Fibroblast of lung (primary cell): ENCODE results near the gene RPL22L1.

Source experiments
- EZH2 ChIP-seq: IDR thresholded peaks from 2 replicates; pipeline ENCODE4 v1.5.1; 2012; ENCODE audit warnings: low read length, control low read depth, mild to moderate bottlenecking; ENCODE audit errors: missing control alignments
- TF ChIP-seq, protein P1 (sequence below), 2 donors: IDR thresholded peaks in 1 of 2; conservative IDR thresholded peaks in 1 of 2; 1 replicate in 1 of 2; 2 replicates in 1 of 2; pipeline ENCODE4 v1.5.1; 2011 to 2012; ENCODE audit warnings: low read length in 2 of 2, control low read depth in 1 of 2, inconsistent platforms in 1 of 2, low read depth in 1 of 2, mild to moderate bottlenecking in 1 of 2

DNA sequence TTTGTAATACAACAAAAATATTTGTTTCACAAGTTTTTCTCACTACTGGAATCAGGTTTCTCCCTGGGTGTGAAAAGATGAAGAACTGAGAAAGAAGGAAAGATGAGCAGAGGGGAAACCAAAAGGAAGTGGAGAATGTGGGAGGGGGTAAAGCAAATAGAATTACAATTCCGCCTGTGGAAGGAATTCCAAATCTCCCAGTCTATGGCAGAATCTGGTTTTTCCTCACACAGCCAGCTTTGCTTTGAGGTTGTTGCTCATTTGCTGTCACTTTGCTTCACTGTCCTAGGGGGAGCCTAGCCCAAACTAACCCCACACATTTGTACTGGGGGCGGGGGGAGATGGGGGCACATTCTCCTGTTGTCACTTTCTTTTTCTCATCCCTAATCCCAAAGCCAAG lies 43.9 kb downstream of the RPL22L1 start:
- TF ChIP-seq, protein P1, sequence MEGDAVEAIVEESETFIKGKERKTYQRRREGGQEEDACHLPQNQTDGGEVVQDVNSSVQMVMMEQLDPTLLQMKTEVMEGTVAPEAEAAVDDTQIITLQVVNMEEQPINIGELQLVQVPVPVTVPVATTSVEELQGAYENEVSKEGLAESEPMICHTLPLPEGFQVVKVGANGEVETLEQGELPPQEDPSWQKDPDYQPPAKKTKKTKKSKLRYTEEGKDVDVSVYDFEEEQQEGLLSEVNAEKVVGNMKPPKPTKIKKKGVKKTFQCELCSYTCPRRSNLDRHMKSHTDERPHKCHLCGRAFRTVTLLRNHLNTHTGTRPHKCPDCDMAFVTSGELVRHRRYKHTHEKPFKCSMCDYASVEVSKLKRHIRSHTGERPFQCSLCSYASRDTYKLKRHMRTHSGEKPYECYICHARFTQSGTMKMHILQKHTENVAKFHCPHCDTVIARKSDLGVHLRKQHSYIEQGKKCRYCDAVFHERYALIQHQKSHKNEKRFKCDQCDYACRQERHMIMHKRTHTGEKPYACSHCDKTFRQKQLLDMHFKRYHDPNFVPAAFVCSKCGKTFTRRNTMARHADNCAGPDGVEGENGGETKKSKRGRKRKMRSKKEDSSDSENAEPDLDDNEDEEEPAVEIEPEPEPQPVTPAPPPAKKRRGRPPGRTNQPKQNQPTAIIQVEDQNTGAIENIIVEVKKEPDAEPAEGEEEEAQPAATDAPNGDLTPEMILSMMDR (conservative IDR thresholded peaks at IDR 0.05 in 1 of 2, IDR thresholded peaks at IDR 0.05 in 1 of 2; ENCODE audit: low read depth in 1 of 2, low read length in 2 of 2), result no peak
- TF ChIP-seq EZH2, result no peak
